Measurements from ENCODE around the gene DIAPH2. TPM values are rescaled to one million over a fixed set of nuclear protein-coding genes. Genes with fewer than 3 reads are reported as not detected.

The DIAPH2 gene
- total and polyA plus RNA-seq, 9 of the 15 experiments (the other 6 are each of a cell fraction or from before 2014, with no cell fraction given), result 0.01 to 0.18 (median 0.07) TPM; not detected in 1

- no peak for TF ChIP-seq MGA (IDR thresholded peaks at IDR 0.05)
- no peak for TF ChIP-seq ETV5 (CRISPR knock-in tag; IDR thresholded peaks at IDR 0.05; ENCODE audit: low read depth)
- TF ChIP-seq SLC30A9 (CRISPR knock-in tag; IDR thresholded peaks at IDR 0.05), result no peak
- no peak for TF ChIP-seq ESRRA (IDR thresholded peaks at IDR 0.05; ENCODE audit: borderline replicate concordance, low read depth)
- no peak for TF ChIP-seq ZNF764 (CRISPR knock-in tag; IDR thresholded peaks at IDR 0.05; ENCODE audit: low read depth)
- TF ChIP-seq SNRNP70 (optimal IDR thresholded peaks at IDR 0.05; ENCODE audit: low read depth, low read length), result no peak
- no peak for TF ChIP-seq POLR2G (IDR thresholded peaks at IDR 0.05; ENCODE audit: low read depth, low read length)
- TF ChIP-seq MYNN (IDR thresholded peaks at IDR 0.05), result no peak
- no peak for TF ChIP-seq MYNN (CRISPR knock-in tag; IDR thresholded peaks at IDR 0.05)
- TF ChIP-seq ETV1 (tag; conservative IDR thresholded peaks at IDR 0.05; ENCODE audit: low read depth), result no peak
- TF ChIP-seq NFE2L1 (tag; IDR thresholded peaks at IDR 0.05; ENCODE audit: borderline replicate concordance, low read depth), result no peak
Measured at GRCh38 chrX:96692454-96692853, 7.8 kb downstream of the DIAPH2 start (continued).
